T47D (cell line): Measurements from ENCODE around the gene AS3MT.
"Not testable (repeated sequence)": the region's sequence is repeated elsewhere in the genome, so short reads cannot be mapped to it uniquely, and the experiment has no call there.

Experiments used
- DNase-seq, 2 experiments: peaks; one replicate each; pipeline versions ENCODE4 v3.0.0 to v3.0.0-alpha.2; 2011 to 2012; ENCODE audit warnings: low read depth in 1 of 2, low spot score in 1 of 2
- JUND ChIP-seq: IDR thresholded peaks from 2 replicates; pipeline ENCODE4 v1.6.1; 2012; ENCODE audit warnings: low read depth
- in situ Hi-C: cut with HindIII; loops from 2 replicates; pipeline ENCODE4 v1.10.0; 2016; ENCODE audit warnings: low sequenced_read_pairs, low pct_unique_long_range_greater_than_20kb

The AS3MT gene

DNA sequence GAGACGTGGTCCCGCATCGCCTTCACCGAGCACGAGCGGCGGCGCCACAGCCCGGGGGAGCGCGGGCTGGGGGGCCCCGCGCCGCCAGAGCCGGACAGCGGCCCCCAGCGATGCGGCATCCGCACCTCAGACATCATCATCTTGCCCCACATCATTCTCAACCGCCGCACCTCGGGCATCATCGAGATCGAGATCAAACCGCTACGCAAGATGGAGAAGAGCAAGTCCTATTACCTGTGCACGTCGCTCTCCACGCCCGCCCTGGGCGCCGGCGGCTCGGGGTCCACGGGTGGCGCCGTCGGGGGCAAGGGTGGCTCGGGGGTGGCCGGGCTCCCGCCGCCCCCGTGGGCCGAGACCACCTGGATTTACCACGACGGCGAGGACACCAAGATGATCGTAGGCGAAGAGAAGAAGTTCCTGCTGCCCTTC is 49.6 kb downstream of the AS3MT start:
- no peak for TF ChIP-seq JUND
- in situ Hi-C loops = no loop called here
- peak in 1 of 2 experiments; percentile 29 for DNase-seq

GRCh38 chr10:102919246-102919959 is 50.1 kb downstream of the AS3MT start:
- DNase-seq = peak in 1 of 2 experiments; percentile 18
- TF ChIP-seq JUND = no peak
- in situ Hi-C loops = no loop called here

- TF ChIP-seq JUND = no peak
- in situ Hi-C loops = no loop called here
- no peak for DNase-seq
These were observed 50.9 kb downstream of the AS3MT start for GRCh38 chr10:102919992-102920739.

- no peak for TF ChIP-seq JUND
- no peak for DNase-seq
- in situ Hi-C loops = no loop called here
These were observed 54.3 kb downstream of the AS3MT start for GRCh38 chr10:102923601-102924000.

GRCh38 chr10:102926842-102927241 is 57.6 kb downstream of the AS3MT start:
- TF ChIP-seq JUND = no peak
- no peak for DNase-seq
- in situ Hi-C loops = no loop called here

DNA sequence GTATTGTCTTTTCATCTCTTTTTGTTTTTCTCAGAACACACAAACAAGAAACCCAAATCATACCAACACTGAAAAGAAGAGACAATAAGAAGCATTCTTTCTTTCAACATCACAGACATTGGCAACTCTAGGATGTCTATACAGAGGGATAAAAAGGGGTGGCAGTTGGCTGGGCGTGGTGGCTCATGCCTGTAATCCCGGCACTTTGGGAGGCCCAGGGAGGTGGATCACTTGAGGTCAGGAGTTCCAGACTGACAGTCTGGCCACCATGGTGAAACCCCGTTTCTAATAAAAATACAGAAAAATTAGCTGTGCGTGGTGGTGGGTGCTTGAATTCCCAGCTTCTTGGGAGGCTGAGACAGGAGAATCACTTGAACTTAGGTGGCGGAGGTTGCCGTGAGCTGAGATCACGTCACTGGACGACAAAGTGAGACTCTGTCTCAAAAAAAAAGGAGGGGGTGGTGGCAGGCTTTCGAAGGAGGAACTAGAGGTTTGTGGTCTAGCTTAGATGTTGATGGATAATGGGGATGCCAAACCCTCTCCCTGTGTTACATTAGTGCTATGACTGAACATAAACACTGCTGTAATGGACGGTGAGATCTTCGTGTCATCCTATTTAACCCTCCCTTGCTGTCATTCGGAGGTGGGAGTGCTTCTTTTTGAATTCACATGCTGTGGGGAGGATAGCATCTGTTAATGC is 58.2 kb downstream of the AS3MT start:
- in situ Hi-C loops = no loop called here
- no peak for DNase-seq
- no peak for TF ChIP-seq JUND

DNA sequence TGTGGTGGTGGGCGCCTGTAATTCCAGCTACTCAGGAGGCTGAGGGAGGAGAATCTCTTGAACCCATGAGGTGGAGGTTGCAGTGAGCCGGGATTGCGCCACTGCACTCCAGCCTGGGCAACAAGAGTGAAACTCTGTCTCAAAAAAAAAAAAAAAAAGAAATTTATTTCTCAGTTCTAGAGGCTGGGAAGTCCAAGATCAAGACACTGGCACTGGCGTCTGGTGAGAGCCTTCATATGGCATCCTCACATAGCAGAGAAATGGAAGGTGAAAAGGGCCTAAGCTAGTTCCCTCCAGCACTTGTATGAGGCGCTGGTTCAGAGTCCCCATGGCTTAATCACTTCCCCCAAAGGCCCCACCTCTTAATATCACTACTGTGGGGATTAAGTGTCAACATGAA is 59.2 kb downstream of the AS3MT start:
- DNase-seq, in situ Hi-C loops: not testable (repeated sequence)

DNA sequence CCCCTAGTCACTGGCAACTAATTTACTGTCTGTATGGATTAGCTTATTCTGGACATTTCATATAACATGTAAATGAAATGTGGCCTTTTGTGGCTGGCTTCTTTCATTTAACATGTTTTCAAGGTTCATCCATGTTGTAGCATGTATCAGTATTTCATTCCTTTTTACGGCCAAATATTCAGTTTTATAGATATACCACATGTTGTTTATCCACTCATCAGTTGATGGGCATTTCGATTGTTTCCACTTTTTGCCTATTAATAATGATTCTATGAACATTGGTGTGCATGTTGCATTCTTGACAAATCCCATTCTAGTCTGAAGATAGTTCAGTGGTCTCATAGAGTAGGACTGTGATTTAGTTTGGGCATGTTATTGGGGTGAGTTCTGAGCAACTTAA is 61.5 kb downstream of the AS3MT start:
- in situ Hi-C loops = no loop called here
- TF ChIP-seq JUND = no peak
- DNase-seq = no peak

DNA sequence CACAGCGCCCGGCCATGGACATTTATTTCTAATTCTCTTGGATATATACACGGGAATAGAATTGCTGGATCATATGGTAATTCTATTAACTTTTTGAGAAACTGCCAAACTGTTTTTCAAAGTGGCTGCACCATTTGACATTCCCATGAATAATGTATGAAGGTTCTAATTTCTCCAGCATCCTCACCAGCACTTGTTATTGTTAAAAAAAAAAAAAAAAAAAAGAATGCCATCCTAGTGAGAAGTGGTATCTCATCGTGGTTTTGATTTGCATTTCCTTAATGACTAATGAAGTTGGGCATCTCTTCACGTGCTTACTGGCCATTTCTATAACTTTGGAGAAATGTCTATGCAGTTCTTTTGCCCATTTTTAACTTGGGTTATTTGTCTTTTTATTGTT is 62.4 kb downstream of the AS3MT start:
- in situ Hi-C loops = no loop called here
- no peak for DNase-seq
- TF ChIP-seq JUND = no peak

DNA sequence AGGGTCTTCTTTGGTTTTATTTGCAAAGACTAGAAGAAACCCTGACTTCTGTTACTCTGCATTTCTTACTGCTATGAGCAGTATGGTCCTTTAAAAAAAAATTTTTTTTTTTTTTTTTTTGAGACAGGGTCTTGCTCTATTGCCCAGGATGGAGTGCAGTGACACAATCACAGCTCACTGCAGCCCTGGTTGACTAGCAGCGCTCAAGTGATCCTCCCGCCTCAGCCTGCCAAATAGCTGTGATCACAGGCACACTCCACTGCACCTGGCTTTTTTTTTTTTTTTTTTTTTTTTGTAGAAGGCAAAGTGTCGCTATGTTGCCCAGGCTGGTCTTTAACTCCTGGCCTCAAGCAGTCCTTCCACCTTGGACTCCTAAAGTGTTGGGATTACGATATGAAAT is 66.2 kb downstream of the AS3MT start:
- DNase-seq = no peak
- no peak for TF ChIP-seq JUND
- in situ Hi-C loops = no loop called here

GRCh38 chr10:102935939-102936605 is 66.8 kb downstream of the AS3MT start:
- in situ Hi-C loops = no loop called here
- no peak for DNase-seq
- TF ChIP-seq JUND = no peak

GRCh38 chr10:102941401-102941800 is 72.1 kb downstream of the AS3MT start:
- in situ Hi-C loops = no loop called here
- no peak for DNase-seq
- TF ChIP-seq JUND = no peak

DNA sequence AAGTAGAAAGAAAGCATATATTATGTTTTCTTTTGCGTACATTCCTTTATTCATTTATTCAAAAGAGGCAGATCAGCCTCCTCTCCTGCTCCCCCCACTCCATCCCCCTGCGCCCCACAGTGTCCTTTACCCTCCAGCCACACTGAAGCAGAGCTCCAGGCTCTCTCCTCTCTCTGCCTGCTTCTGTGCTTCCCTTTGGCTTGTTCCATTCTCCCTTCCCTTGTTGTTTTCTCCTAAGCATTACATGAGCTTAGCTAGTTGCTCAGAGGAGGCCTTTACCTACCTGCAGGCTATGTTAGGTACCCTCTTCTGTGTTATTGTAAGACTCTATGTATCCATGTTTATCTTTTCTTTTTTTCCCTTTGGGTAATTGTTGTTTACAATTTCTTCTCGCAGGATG is 76.2 kb downstream of the AS3MT start:
- in situ Hi-C loops = no loop called here
- TF ChIP-seq JUND = no peak
- DNase-seq = no peak
